ENCODE measurements around the gene MBD3. TPM values are rescaled to one million over a fixed set of nuclear protein-coding genes. Genes with fewer than 3 reads are reported as not detected.

MBD3 gene
- total and polyA plus RNA-seq, 2 experiments from 2014 or later, result 27.6 to 118 TPM

GRCh38 chr19:1622007-1622406 lies 29.3 kb upstream of the MBD3 start:
- Histone ChIP-seq H3K36me3 (ENCODE audit: insufficient read depth) (peaks cover 11% of the 10 kb centered on the region), H3K27me3 (ENCODE audit: insufficient read depth) (no peaks in the 10 kb centered on the region), H3K27ac (ENCODE audit: low read depth) (no peak overlapping the region), H3K4me3 (no peak overlapping the region), H3K4me2 (no peak overlapping the region), H2AFZ (no peak overlapping the region), H3K4me1 (ENCODE audit: insufficient read depth) (no peaks in the 10 kb centered on the region), H3F3A (replicated peaks; ENCODE audit: low read depth) (peaks cover 16% of the 10 kb centered on the region; the same call in 1 of the 2 replicates), H3K9me2 (ENCODE audit: insufficient read depth) (no peaks in the 10 kb centered on the region), H3K79me2 (replicated peaks; ENCODE audit: insufficient read depth) (peaks cover 9% of the 10 kb centered on the region), H4K20me1 (replicated peaks; ENCODE audit: insufficient read depth) (peaks cover 21% of the 10 kb centered on the region)
- no peak overlapping the region for H3K27ac Mint-ChIP-seq
- no peak for TF ChIP-seq CREB1 (CRISPR knock-in tag; IDR thresholded peaks at IDR 0.05; ENCODE audit: low read depth)
- no peak for TF ChIP-seq POLR2AphosphoS5 (IDR thresholded peaks at IDR 0.05; ENCODE audit: low read depth)
- no peak for TF ChIP-seq ZNF331 (CRISPR knock-in tag; IDR thresholded peaks at IDR 0.05; ENCODE audit: low read depth)
- peaks cover 68% of the 10 kb centered on the region for H3K36me3 Mint-ChIP-seq (ENCODE audit: low read depth)
- H3K27me3 Mint-ChIP-seq (ENCODE audit: insufficient read depth, low read depth, poor library complexity), result peaks cover 28% of the 10 kb centered on the region
- ATAC-seq, result no peak
- H3K4me3 Mint-ChIP-seq, result no peak overlapping the region
- no peak for DNase-seq (ENCODE audit: low spot score)
- H3K4me1 Mint-ChIP-seq, result peaks cover 18% of the 10 kb centered on the region
- H3K9me3 Mint-ChIP-seq, result peaks cover 3% of the 10 kb centered on the region; the same call in 1 of the 3 replicates

DNA sequence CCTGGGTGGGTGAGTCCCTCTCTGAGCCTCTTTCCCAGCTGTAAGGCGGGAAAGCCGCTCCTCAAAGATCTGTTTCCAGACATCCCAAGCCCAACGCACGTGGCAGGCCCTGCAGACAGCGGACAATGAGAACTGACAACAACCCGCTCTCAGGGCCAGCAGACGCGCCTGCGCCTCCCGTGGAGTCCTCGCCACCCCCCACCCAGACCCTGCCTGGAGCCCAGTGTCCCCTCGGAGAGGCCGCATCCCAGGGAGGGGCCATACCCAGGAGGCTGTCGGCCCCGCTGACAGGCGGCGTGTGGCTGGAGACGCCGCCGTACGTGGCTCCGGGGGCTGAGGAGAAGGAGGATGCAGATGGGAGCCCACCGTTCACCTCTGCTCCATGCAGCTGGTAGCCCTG lies 28.9 kb upstream of the MBD3 start:
- Mint-ChIP-seq H3K36me3 (ENCODE audit: low read depth) (peaks cover 72% of the 10 kb centered on the region), H3K4me1 (peaks cover 18% of the 10 kb centered on the region), H3K4me3 (no peak overlapping the region), H3K27me3 (ENCODE audit: insufficient read depth, low read depth, poor library complexity) (peaks cover 29% of the 10 kb centered on the region), H3K27ac (no peak overlapping the region), H3K9me3 (peaks cover 3% of the 10 kb centered on the region; the same call in 1 of the 3 replicates)
- Histone ChIP-seq H3K4me1 (ENCODE audit: insufficient read depth) (no peaks in the 10 kb centered on the region), H3K36me3 (ENCODE audit: insufficient read depth) (peaks cover 14% of the 10 kb centered on the region), H3K79me2 (replicated peaks; ENCODE audit: insufficient read depth) (peaks cover 9% of the 10 kb centered on the region), H2AFZ (no peak overlapping the region), H4K20me1 (replicated peaks; ENCODE audit: insufficient read depth) (peaks cover 25% of the 10 kb centered on the region), H3F3A (replicated peaks; ENCODE audit: low read depth) (peaks cover 20% of the 10 kb centered on the region; the same call in 1 of the 2 replicates), H3K4me3 (no peak overlapping the region), H3K4me2 (no peak overlapping the region), H3K27me3 (ENCODE audit: insufficient read depth) (no peaks in the 10 kb centered on the region), H3K9me2 (ENCODE audit: insufficient read depth) (no peaks in the 10 kb centered on the region), H3K27ac (ENCODE audit: low read depth) (no peak overlapping the region)
- TF ChIP-seq POLR2AphosphoS5 (IDR thresholded peaks at IDR 0.05; ENCODE audit: low read depth) (no peak), ZNF114 (CRISPR knock-in tag; IDR thresholded peaks at IDR 0.05) (no peak), EZH2phosphoT487 (IDR thresholded peaks at IDR 0.05; ENCODE audit: unreplicated experiment) (no peak), NANOG (IDR thresholded peaks at IDR 0.05; ENCODE audit: borderline replicate concordance) (no peak), CTCF (conservative IDR thresholded peaks at IDR 0.05; ENCODE audit: low read depth in 2 of 2) (no peak)
- ATAC-seq, result no peak
- no peak for DNase-seq (ENCODE audit: low spot score)

DNA sequence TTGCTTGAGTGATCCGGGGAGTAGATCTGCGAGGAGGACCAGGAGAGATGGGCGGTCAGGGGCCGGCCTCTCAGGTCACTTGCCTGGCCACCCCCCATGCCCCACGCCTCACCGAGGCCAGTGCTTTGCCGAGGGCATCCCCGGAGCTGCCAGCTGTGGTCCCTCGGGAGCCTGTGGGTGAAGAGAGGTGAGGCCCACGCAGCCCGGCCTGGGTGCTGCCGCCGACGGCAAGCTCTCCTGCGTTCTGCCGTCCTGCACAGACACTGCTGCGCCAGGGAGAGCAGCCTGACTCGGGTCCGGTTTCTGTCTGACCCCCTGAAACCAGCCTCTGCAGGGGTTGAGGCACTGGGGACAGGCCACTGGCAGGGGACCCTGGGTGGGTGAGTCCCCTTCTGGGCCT lies 28.4 kb upstream of the MBD3 start:
- Histone ChIP-seq H4K20me1 (replicated peaks; ENCODE audit: insufficient read depth) (peaks cover 27% of the 10 kb centered on the region), H3K4me3 (no peak overlapping the region)
- peaks cover 76% of the 10 kb centered on the region for H3K36me3 Mint-ChIP-seq (ENCODE audit: low read depth)
- TF ChIP-seq EZH2 (IDR thresholded peaks at IDR 0.05; ENCODE audit: low read depth, unreplicated experiment) (no peak), CREB1 (CRISPR knock-in tag; IDR thresholded peaks at IDR 0.05; ENCODE audit: low read depth) (no peak), EZH2phosphoT487 (IDR thresholded peaks at IDR 0.05; ENCODE audit: unreplicated experiment) (no peak), ZNF114 (CRISPR knock-in tag; IDR thresholded peaks at IDR 0.05) (no peak), JUNB (IDR thresholded peaks at IDR 0.05; ENCODE audit: unreplicated experiment) (no peak), NANOG (IDR thresholded peaks at IDR 0.05; ENCODE audit: borderline replicate concordance) (no peak)

More for the DNA sequence above, 28.4 kb upstream of the MBD3 start:
- H3K27ac Mint-ChIP-seq, result no peak overlapping the region; the same call in 1 of the 2 replicates
- H3K4me3 Mint-ChIP-seq, result no peak overlapping the region
- H3K9me2 ChIP-seq (ENCODE audit: insufficient read depth), result no peaks in the 10 kb centered on the region
- no peak overlapping the region for H3K27ac ChIP-seq (ENCODE audit: low read depth)
- no peaks in the 10 kb centered on the region for H3K4me1 ChIP-seq (ENCODE audit: insufficient read depth)
- H3K27me3 ChIP-seq (ENCODE audit: insufficient read depth), result no peaks in the 10 kb centered on the region
- ATAC-seq (no peak), DNase-seq (ENCODE audit: low spot score) (no peak)
- H3K79me2 ChIP-seq (replicated peaks; ENCODE audit: insufficient read depth), result peaks cover 9% of the 10 kb centered on the region
- H3K4me1 Mint-ChIP-seq, result peaks cover 18% of the 10 kb centered on the region
- peaks cover 27% of the 10 kb centered on the region for H3K27me3 Mint-ChIP-seq (ENCODE audit: insufficient read depth, low read depth, poor library complexity)
- no peak overlapping the region for H2AFZ ChIP-seq
- peaks cover 22% of the 10 kb centered on the region; the same call in 1 of the 2 replicates for H3F3A ChIP-seq (replicated peaks; ENCODE audit: low read depth)
- H3K36me3 ChIP-seq (ENCODE audit: insufficient read depth), result peaks cover 19% of the 10 kb centered on the region
- peaks cover 3% of the 10 kb centered on the region; the same call in 1 of the 3 replicates for H3K9me3 Mint-ChIP-seq
- H3K4me2 ChIP-seq, result no peak overlapping the region
